ENCODE data around the gene AJAP1.
A peak's percentile ranks its signal among the peaks of the same experiment; 100 is the strongest.

AJAP1 gene

DNA sequence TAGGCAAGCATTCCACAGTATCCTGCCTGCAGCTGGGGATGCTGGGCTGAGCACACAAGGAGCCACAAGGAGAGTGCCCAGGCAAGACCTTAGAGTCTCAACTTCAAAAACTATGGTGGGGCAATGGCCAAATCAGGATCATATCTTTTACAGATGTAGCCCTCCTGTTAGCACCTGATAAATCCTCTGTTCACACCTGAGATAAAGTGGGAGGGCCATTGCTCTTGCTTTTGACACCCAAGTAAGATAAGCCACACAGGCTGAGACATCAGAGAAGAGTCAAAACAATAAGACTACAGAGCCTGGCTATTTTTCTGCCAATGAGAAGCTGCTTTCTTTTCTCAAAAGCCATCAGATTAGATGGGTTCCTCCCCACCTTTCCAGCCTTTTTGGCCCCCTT, 148.9 kb downstream of the AJAP1 start:
- TF ChIP-seq, protein P1, sequence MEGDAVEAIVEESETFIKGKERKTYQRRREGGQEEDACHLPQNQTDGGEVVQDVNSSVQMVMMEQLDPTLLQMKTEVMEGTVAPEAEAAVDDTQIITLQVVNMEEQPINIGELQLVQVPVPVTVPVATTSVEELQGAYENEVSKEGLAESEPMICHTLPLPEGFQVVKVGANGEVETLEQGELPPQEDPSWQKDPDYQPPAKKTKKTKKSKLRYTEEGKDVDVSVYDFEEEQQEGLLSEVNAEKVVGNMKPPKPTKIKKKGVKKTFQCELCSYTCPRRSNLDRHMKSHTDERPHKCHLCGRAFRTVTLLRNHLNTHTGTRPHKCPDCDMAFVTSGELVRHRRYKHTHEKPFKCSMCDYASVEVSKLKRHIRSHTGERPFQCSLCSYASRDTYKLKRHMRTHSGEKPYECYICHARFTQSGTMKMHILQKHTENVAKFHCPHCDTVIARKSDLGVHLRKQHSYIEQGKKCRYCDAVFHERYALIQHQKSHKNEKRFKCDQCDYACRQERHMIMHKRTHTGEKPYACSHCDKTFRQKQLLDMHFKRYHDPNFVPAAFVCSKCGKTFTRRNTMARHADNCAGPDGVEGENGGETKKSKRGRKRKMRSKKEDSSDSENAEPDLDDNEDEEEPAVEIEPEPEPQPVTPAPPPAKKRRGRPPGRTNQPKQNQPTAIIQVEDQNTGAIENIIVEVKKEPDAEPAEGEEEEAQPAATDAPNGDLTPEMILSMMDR (IDR thresholded peaks at IDR 0.05; ENCODE audit: borderline replicate concordance, control extremely low read depth, extremely low read depth, insufficient read depth, missing control alignments), result no peak
- no peak for DNase-seq (ENCODE audit: low spot score)
- in situ Hi-C loops (cut with MboI; ENCODE audit: low sequenced_read_pairs, unreplicated experiment), result loop anchor here (25.0 kb wide), 1 partner anchor 891 kb away; the partner anchor contains the start of gene C1orf174

DNA sequence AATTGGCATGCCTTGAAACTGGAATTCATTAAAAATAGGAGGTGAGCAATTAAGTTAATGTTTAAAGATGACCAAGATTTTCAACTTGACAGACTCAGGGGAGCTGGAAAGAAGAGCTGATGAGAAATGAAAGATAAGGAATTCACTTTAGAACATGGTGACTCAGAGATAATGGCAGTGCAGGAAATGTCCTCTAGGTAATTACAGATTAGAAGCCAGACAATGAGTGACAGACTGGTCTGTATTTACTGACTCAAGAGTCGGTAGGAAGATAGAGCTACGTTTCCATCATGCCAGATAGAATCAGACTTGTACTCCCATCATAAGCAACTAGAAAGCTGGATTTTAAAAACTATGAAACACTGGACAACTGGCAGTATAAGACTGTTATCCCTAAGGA, 151.6 kb downstream of the AJAP1 start:
- no peak for DNase-seq (ENCODE audit: low spot score)
- in situ Hi-C loops (cut with MboI; ENCODE audit: low sequenced_read_pairs, unreplicated experiment), result loop anchor here (25.0 kb wide), 1 partner anchor 894 kb away; the partner anchor contains the start of gene C1orf174
- TF ChIP-seq, protein P1 (IDR thresholded peaks at IDR 0.05; ENCODE audit: borderline replicate concordance, control extremely low read depth, extremely low read depth, insufficient read depth, missing control alignments), result no peak

DNA sequence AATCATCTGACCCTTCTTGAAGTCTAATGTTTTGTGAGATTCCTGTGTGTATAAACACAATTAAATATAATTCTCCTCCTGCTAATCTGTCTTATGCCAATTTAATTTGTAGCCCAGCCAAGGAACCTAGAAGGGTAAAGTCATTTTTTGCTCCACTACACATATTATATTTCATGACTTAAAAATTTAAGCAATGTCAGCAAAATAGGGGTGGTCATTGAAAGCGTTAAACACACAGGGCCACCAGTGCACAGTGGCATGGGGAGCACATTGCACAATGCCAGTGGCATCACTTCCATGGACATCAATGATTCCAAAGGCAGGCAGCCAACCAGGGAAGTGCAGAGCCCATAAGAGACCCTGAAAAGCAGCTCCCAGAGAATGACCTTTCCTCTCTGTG, 166.1 kb downstream of the AJAP1 start:
- TF ChIP-seq, protein P1 (IDR thresholded peaks at IDR 0.05; ENCODE audit: borderline replicate concordance, control extremely low read depth, extremely low read depth, insufficient read depth, missing control alignments), result no peak
- no peak for DNase-seq (ENCODE audit: low spot score)

DNA sequence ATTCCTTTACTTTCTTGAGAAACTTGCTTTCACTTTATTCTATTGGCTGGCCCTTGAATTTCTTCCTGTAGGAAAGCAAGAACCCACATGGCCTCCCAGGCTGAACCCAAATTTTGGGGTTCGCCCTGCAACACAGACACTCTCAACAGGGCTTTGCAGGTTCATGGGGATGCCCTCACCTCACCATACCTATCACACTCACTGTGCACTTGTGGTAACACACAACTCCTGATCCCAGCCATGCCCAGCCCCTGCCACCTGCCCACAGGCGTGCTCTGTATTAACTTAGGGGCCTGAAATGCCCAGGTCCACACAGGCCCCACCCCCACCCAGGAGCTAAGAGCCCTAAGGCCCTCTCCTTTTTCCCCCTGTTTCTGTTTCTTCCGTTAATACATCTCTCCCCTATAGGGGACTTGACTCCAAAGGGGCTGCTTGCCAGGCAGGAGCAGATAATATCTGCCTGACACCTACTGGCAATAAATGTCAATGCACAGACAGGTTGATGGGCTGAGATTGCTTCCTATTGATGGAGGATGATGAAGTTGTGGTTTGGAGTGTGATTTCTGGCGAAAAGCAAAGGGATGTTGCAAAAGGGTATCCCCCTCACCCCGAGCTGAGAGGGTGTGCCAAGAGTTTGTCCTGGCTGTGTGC, 171.5 kb downstream of the AJAP1 start:
- DNase-seq (ENCODE audit: low spot score), result peak; percentile 49
- TF ChIP-seq, protein P1 (IDR thresholded peaks at IDR 0.05; ENCODE audit: borderline replicate concordance, control extremely low read depth, extremely low read depth, insufficient read depth, missing control alignments), result peak; percentile 52
- in situ Hi-C loops (cut with MboI; ENCODE audit: low sequenced_read_pairs, unreplicated experiment), result no loop called here

More for the DNA sequence above, 166.1 kb downstream of the AJAP1 start:
- in situ Hi-C loops (cut with MboI; ENCODE audit: low sequenced_read_pairs, unreplicated experiment), result loop anchor here (25.0 kb wide), 1 partner anchor 908 kb away; the partner anchor contains the start of gene C1orf174

DNA sequence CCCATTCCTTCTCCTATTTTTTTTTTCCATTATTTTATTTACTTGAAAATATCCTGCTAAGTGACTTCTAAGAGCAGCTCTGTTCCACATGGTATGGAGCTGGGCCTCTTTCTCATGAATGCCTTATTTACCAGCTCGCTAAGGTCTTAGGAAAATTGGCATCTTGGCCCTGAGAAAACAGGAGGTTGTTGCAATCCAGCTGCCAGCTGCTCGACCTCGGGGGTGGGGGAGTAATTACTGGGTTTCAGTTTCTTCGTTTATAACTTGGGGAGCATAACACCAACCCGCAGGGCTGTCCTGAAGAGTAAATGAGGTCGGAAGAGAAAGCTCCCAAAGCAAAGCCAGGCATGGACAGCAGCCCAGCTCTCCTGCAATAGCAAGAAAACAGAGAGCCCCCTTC, 176.3 kb downstream of the AJAP1 start:
- DNase-seq (ENCODE audit: low spot score), result no peak
- in situ Hi-C loops (cut with MboI; ENCODE audit: low sequenced_read_pairs, unreplicated experiment), result no loop called here

DNA sequence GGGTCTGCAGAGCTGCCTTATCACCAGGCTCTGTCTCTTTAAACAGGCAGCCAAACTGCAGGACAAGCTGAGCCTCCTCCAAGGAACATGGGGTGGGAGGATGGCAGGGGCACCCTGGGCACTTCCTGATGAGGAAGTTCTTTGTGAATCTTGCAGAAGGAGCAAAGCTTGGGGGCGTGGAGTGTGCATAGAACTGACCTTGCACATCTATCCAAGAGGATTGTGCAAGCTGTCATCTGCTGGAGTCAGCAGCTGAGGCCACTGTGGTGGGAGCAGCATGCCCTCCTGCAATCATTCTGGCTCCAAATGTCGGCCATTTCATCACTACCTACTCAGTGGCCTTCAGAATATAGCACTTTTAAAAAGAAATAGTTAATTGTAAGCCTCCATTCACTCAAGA, 182.2 kb downstream of the AJAP1 start:
- in situ Hi-C loops (cut with MboI; ENCODE audit: low sequenced_read_pairs, unreplicated experiment), result no loop called here

More for the DNA sequence above, 176.3 kb downstream of the AJAP1 start:
- TF ChIP-seq, protein P1 (IDR thresholded peaks at IDR 0.05; ENCODE audit: borderline replicate concordance, control extremely low read depth, extremely low read depth, insufficient read depth, missing control alignments), result no peak

More for the DNA sequence above, 182.2 kb downstream of the AJAP1 start:
- DNase-seq (ENCODE audit: low spot score), result no peak
- TF ChIP-seq, protein P1 (IDR thresholded peaks at IDR 0.05; ENCODE audit: borderline replicate concordance, control extremely low read depth, extremely low read depth, insufficient read depth, missing control alignments), result no peak

Measured in GM13976 (cell line).